PC-9 (cell line): ENCODE measurements around the gene GPRASP3. TPM values are rescaled to one million over a fixed set of nuclear protein-coding genes. Genes with fewer than 3 reads are reported as not detected.

Experiments used
- BruUV-seq: library from RNA; stranded (reverse); fragments of 400-500 nt; replicated peaks from 2 replicates; lab custom pipeline; 2021; lab: Mats Ljungman, UMichigan
- CTCF ChIA-PET: fragments of 300-600 bp; sonication (Branson Sonifier 250); formaldehyde crosslinking; loops from one replicate; lab custom pipeline; 2022; ENCODE audit warnings: antibody characterized with exemption; lab: Charles Lee
- POLR2A ChIA-PET: fragments of 300-600 bp; sonication (Branson Sonifier 250); formaldehyde crosslinking; loops from one replicate; lab custom pipeline; 2022; ENCODE audit warnings: antibody characterized with exemption; ENCODE audit not compliant: unreplicated experiment; lab: Charles Lee
- DNase-seq, 2 experiments: peaks; one replicate each; pipeline versions ENCODE4 v3.0.0 to v3.0.0-alpha.2; 2015 to 2022; ENCODE audit warnings: mixed read lengths in 1 of 2
- H2AFZ ChIP-seq: fragments of 200-600 bp; sonication (generic); 2 replicates; pipeline ENCODE4 v1.8.1; 2017; ENCODE audit warnings: antibody characterized with exemption
- H3F3A ChIP-seq: fragments of 200-600 bp; sonication (generic); 2 replicates; pipeline ENCODE4 v1.8.1; 2017; ENCODE audit warnings: antibody characterized with exemption, mild to moderate bottlenecking, low read depth; ENCODE audit not compliant: insufficient read depth
- H3K27ac ChIP-seq: fragments of 200-600 bp; sonication (generic); 2 replicates; pipeline ENCODE4 v1.6.1; 2016; ENCODE audit warnings: mixed run types
- H3K27me3 ChIP-seq: fragments of 200-600 bp; sonication (generic); 2 replicates; pipeline ENCODE4 v1.6.1; 2016; ENCODE audit warnings: low read depth, mixed run types; ENCODE audit not compliant: insufficient read depth
- H3K36me3 ChIP-seq: fragments of 200-600 bp; sonication (generic); 2 replicates; pipeline ENCODE4 v1.6.1; 2016; ENCODE audit warnings: low read depth, mixed run types
- H3K4me1 ChIP-seq: fragments of 200-600 bp; sonication (generic); replicated peaks from 2 replicates; pipeline ENCODE4 v1.6.1; 2016; ENCODE audit warnings: mixed run types; ENCODE audit not compliant: insufficient read depth
- H3K4me2 ChIP-seq: fragments of 200-600 bp; sonication (generic); 2 replicates; pipeline ENCODE4 v1.6.1; 2017; ENCODE audit warnings: mixed run types
- H3K4me3 ChIP-seq: fragments of 200-600 bp; sonication (generic); 2 replicates; pipeline ENCODE4 v1.6.1; 2016; ENCODE audit warnings: mixed run types
- H3K79me2 ChIP-seq: fragments of 200-600 bp; sonication (generic); 2 replicates; pipeline ENCODE4 v1.6.1; 2017; ENCODE audit warnings: low read depth, mixed run types
- H3K9me2 ChIP-seq: fragments of 200-600 bp; sonication (generic); 2 replicates; pipeline ENCODE4 v1.8.1; 2017; ENCODE audit warnings: mild to moderate bottlenecking; ENCODE audit not compliant: insufficient read depth
- H3K9me3 ChIP-seq: fragments of 200-600 bp; sonication (generic); 2 replicates; pipeline ENCODE4 v1.8.1; 2016; ENCODE audit warnings: low read depth; ENCODE audit not compliant: insufficient read depth
- H4K20me1 ChIP-seq: fragments of 200-600 bp; sonication (generic); 2 replicates; pipeline ENCODE4 v1.8.1; 2017; ENCODE audit not compliant: insufficient read depth
- CTCF ChIP-seq: fragments of 200-600 bp; sonication (generic); conservative IDR thresholded peaks from 2 replicates; pipeline ENCODE4 v1.6.1; 2017; ENCODE audit warnings: mixed run types, antibody characterized with exemption, mild to moderate bottlenecking, moderate library complexity
- EZH2 ChIP-seq: fragments of 200-600 bp; sonication (generic); IDR thresholded peaks from 2 replicates; pipeline ENCODE4 v1.8.0; 2017; ENCODE audit warnings: antibody characterized with exemption, low read depth
- intact Hi-C: fragments of 100-400 bp; cut with micrococcal nuclease; formaldehyde crosslinking; loops from one replicate; pipeline ENCODE4 v1.10.0; 2022; ENCODE audit not compliant: unreplicated experiment
- total RNA-seq: library from RNA; stranded (reverse); gene quantifications from 2 replicates; pipeline ENCODE4 v1.2.3, GENCODE V29; 2021

GPRASP3 gene
- total RNA-seq, 1 experiment from 2014 or later = 3.5 TPM

- no peaks in the 10 kb centered on the region for H3K36me3 ChIP-seq
- H3K79me2 ChIP-seq = no peaks in the 10 kb centered on the region
- no peak for DNase-seq
- H3F3A ChIP-seq = no peaks in the 10 kb centered on the region
- no peaks in the 10 kb centered on the region for H3K4me1 ChIP-seq
- no peaks in the 10 kb centered on the region for H3K9me3 ChIP-seq
- no peaks in the 10 kb centered on the region for H4K20me1 ChIP-seq
- H2AFZ ChIP-seq = no peak overlapping the region
- H3K4me2 ChIP-seq = no peak overlapping the region
- intact Hi-C loops = no loop called here
- no peaks in the 10 kb centered on the region for H3K9me2 ChIP-seq
- POLR2A ChIA-PET = no interaction called here
- no peak for TF ChIP-seq CTCF
- no peak for TF ChIP-seq EZH2
- no peak overlapping the region for H3K27ac ChIP-seq
- H3K27me3 ChIP-seq = no peaks in the 10 kb centered on the region
- CTCF ChIA-PET = no interaction called here
- no peak overlapping the region for H3K4me3 ChIP-seq
- BruUV-seq = no TSS peak
Observed at GRCh38 chrX:102684772-102685520, 35.6 kb upstream of the GPRASP3 start.

- no peaks in the 10 kb centered on the region for H3K9me3 ChIP-seq
- no TSS peak for BruUV-seq
Observed at GRCh38 chrX:102694749-102695148, 25.8 kb upstream of the GPRASP3 start.

GRCh38 chrX:102696306-102696705, 24.2 kb upstream of the GPRASP3 start:
- Histone ChIP-seq H3K27ac (no peak overlapping the region), H3K4me3 (no peak overlapping the region), H3K4me2 (no peak overlapping the region), H2AFZ (no peak overlapping the region), H3K27me3 (no peaks in the 10 kb centered on the region), H3K79me2 (no peaks in the 10 kb centered on the region), H3K4me1 (no peaks in the 10 kb centered on the region), H3K36me3 (no peaks in the 10 kb centered on the region), H3K9me3 (no peaks in the 10 kb centered on the region), H3K9me2 (no peaks in the 10 kb centered on the region), H3F3A (no peaks in the 10 kb centered on the region), H4K20me1 (no peaks in the 10 kb centered on the region)
- ChIA-PET POLR2A (no interaction called here), CTCF (no interaction called here)
- DNase-seq = no peak
- TF ChIP-seq EZH2 (no peak), CTCF (no peak)
- BruUV-seq = no TSS peak
- intact Hi-C loops = no loop called here

More at GRCh38 chrX:102694749-102695148, 25.8 kb upstream of the GPRASP3 start:
- H3K36me3 ChIP-seq = no peaks in the 10 kb centered on the region
- H3K27ac ChIP-seq = no peak overlapping the region
- ChIA-PET POLR2A (interaction anchor here (0.6 kb wide), 1 partner anchor 1231 kb away, joined by 3 read pairs; no protein-coding TSS in a partner anchor), CTCF (no interaction called here)
- no peak overlapping the region for H2AFZ ChIP-seq
- TF ChIP-seq CTCF = no peak
- no peak for TF ChIP-seq EZH2
- H3K79me2 ChIP-seq = no peaks in the 10 kb centered on the region
- DNase-seq = no peak
- no peaks in the 10 kb centered on the region for H3K27me3 ChIP-seq
- no peaks in the 10 kb centered on the region for H3K4me1 ChIP-seq
- no peak overlapping the region for H3K4me3 ChIP-seq
- no peaks in the 10 kb centered on the region for H4K20me1 ChIP-seq
- H3K9me2 ChIP-seq = no peaks in the 10 kb centered on the region
- H3F3A ChIP-seq = no peaks in the 10 kb centered on the region
- no peak overlapping the region for H3K4me2 ChIP-seq
- intact Hi-C loops = no loop called here
